GM12878 (cell line): ENCODE results near the gene NXPH1. TPM values are rescaled to one million over a fixed set of nuclear protein-coding genes. Genes with fewer than 3 reads are reported as not detected.
A peak's percentile ranks its signal among the peaks of the same experiment; 100 is the strongest.

Source experiments
- ATAC-seq: fragments of 200-7000 bp; cut with Tn5 transposase; 3 replicates; pipeline ENCODE4 v1.9.1; 2020; ENCODE audit warnings: mild to moderate bottlenecking, moderate library complexity
- BruUV-seq: library from RNA; stranded (reverse); fragments of 400-500 nt; replicated peaks from 2 replicates; lab custom pipeline; 2021; lab: Mats Ljungman, UMichigan
- CTCF ChIA-PET: fragments of 300-600 bp; sonication (Branson Sonifier 250); formaldehyde crosslinking; extraction: SDS; loops from one replicate; lab custom pipeline; 2021; ENCODE audit warnings: inconsistent platforms; lab: Yijun Ruan, JAX
- POLR2A ChIA-PET: fragments of 350-600 bp; formaldehyde crosslinking; extraction: SDS; loops from one replicate; lab custom pipeline; 2021; ENCODE audit warnings: inconsistent platforms; lab: Charles Lee
- RAD21 ChIA-PET: fragments of 300-600 bp; sonication (Branson Sonifier 250); formaldehyde crosslinking; loops from one replicate; lab custom pipeline; 2023; ENCODE audit warnings: antibody characterized with exemption; ENCODE audit not compliant: unreplicated experiment; lab: Charles Lee
- SMC1A ChIA-PET: fragments of 300-600 bp; sonication (Branson Sonifier 250); formaldehyde crosslinking; loops from one replicate; lab custom pipeline; 2023; ENCODE audit not compliant: unreplicated experiment, uncharacterized antibody; lab: Charles Lee
- DNase-seq: peaks from one replicate; pipeline ENCODE4 v3.0.0-alpha.2; 2011; ENCODE audit warnings: low read depth, low spot score
- FAIRE-seq: peaks from 3 replicates; lab custom pipeline; 2011; peaks lifted over from hg19 to GRCh38; lab: Jason Lieb, UNC
- H2AFZ ChIP-seq: 2 replicates; pipeline ENCODE4 v1.6.0; 2011; ENCODE audit warnings: low read depth, low read length, control low read depth; ENCODE audit not compliant: control insufficient read depth
- H3K27ac ChIP-seq: 2 replicates; pipeline ENCODE4 v1.5.1; 2011; ENCODE audit warnings: control low read depth; ENCODE audit not compliant: control insufficient read depth, insufficient read depth
- H3K27me3 ChIP-seq, 2 experiments: replicated peaks in 1 of 2; 2 replicates each; pipeline versions ENCODE4 v1.6.0 to v1.6.1; 2011; ENCODE audit warnings: low read length in 1 of 2; ENCODE audit not compliant: control insufficient read depth in 2 of 2, insufficient read depth in 2 of 2
- H3K36me3 ChIP-seq, 2 experiments: 2 replicates each; pipeline ENCODE4 v1.5.1; 2011; ENCODE audit warnings: low read length in 1 of 2; ENCODE audit not compliant: control insufficient read depth in 2 of 2, insufficient read depth in 2 of 2
- H3K4me1 ChIP-seq: 2 replicates; pipeline ENCODE4 v1.6.1; 2011; ENCODE audit warnings: mild to moderate bottlenecking, low read length, moderate library complexity, mixed read lengths; ENCODE audit not compliant: control insufficient read depth, insufficient read depth
- H3K4me2 ChIP-seq: 2 replicates; pipeline ENCODE4 v1.6.0; 2011; ENCODE audit warnings: control low read depth; ENCODE audit not compliant: control insufficient read depth, insufficient read depth
- H3K4me3 ChIP-seq: fragments of 200-600 bp; sonication (generic); 2 replicates; pipeline ENCODE4 v1.5.1; 2016
- H3K79me2 ChIP-seq: 2 replicates; pipeline ENCODE4 v1.6.0; 2011; ENCODE audit warnings: low read length; ENCODE audit not compliant: control insufficient read depth, insufficient read depth
- H3K9ac ChIP-seq: 2 replicates; pipeline ENCODE4 v1.8.0; 2011; ENCODE audit warnings: low read length, control low read depth, mixed read lengths; ENCODE audit not compliant: control insufficient read depth, insufficient read depth
- H3K9me3 ChIP-seq: replicated peaks from 3 replicates; pipeline ENCODE4 v1.5.1; 2011; ENCODE audit warnings: mild to moderate bottlenecking, low read length; ENCODE audit not compliant: control insufficient read depth, insufficient read depth
- H4K20me1 ChIP-seq: 2 replicates; pipeline ENCODE4 v1.6.0; 2011; ENCODE audit not compliant: control insufficient read depth, insufficient read depth
- IKZF2 ChIP-seq, 2 experiments: fragments of 450-650 bp; IDR thresholded peaks; 2 replicates each; pipeline ENCODE4 v1.6.1; 2017; ENCODE audit warnings: mild to moderate bottlenecking in 2 of 2, moderate library complexity in 2 of 2
- MEF2B ChIP-seq: fragments of 450-650 bp; IDR thresholded peaks from 2 replicates; pipeline ENCODE4 v1.6.1; 2018; ENCODE audit warnings: mild to moderate bottlenecking, moderate library complexity; ENCODE audit not compliant: partially characterized antibody, poor library complexity, severe bottlenecking
- MYC ChIP-seq: IDR thresholded peaks from 2 replicates; pipeline ENCODE4 v1.6.1; 2011; ENCODE audit warnings: mild to moderate bottlenecking, low read length, moderate library complexity, inconsistent platforms; ENCODE audit not compliant: insufficient read depth, insufficient replicate concordance, insufficient read length, severe bottlenecking
- NFXL1 ChIP-seq: fragments of 450-650 bp; IDR thresholded peaks from 2 replicates; pipeline ENCODE4 v1.6.1; 2017; ENCODE audit warnings: antibody characterized with exemption, mild to moderate bottlenecking, borderline replicate concordance
- POLR2AphosphoS5 ChIP-seq: IDR thresholded peaks from 2 replicates; pipeline ENCODE4 v1.6.1; 2011; ENCODE audit warnings: mild to moderate bottlenecking, low read length, inconsistent platforms
- RB1 ChIP-seq: fragments of 450-650 bp; formaldehyde crosslinking; IDR thresholded peaks from 2 replicates; pipeline ENCODE4 v1.6.1; 2017; ENCODE audit warnings: mild to moderate bottlenecking, borderline replicate concordance
- RELB ChIP-seq: fragments of 450-650 bp; IDR thresholded peaks from 2 replicates; pipeline ENCODE4 v1.6.1; 2017; ENCODE audit warnings: low read depth, mild to moderate bottlenecking, moderate library complexity
- SMARCA5 ChIP-seq: fragments of 450-650 bp; IDR thresholded peaks from 2 replicates; pipeline ENCODE4 v1.6.1; 2017; ENCODE audit warnings: mild to moderate bottlenecking
- SP1 ChIP-seq: IDR thresholded peaks from one replicate; pipeline ENCODE4 v1.6.1; 2011; ENCODE audit warnings: low read depth, low read length
- ZNF207 ChIP-seq: fragments of 450-650 bp; IDR thresholded peaks from 2 replicates; pipeline ENCODE4 v1.6.1; 2014; ENCODE audit warnings: antibody characterized with exemption, mild to moderate bottlenecking, borderline replicate concordance
- WGBS: methylation state at CpG from one replicate; pipeline ENCODE4 v1.1.6; 2016; ENCODE audit warnings: low lambda C conversion rate; ENCODE audit not compliant: insufficient replicate concordance, insufficient coverage; ENCODE audit errors: missing lambda C conversion rate; 5-methylcytosine and 5-hydroxymethylcytosine counted together
- in situ Hi-C: fragments of 300-500 bp; cut with MboI; formaldehyde crosslinking; loops from 9 replicates; pipeline ENCODE4 v1.14.3; 2018; ENCODE audit warnings: mixed read lengths
- intact Hi-C: fragments of 100-400 bp; cut with micrococcal nuclease; formaldehyde crosslinking; loops from one replicate; pipeline ENCODE4 v1.14.2; 2022; ENCODE audit not compliant: unreplicated experiment
- polyA plus RNA-seq, 11 experiments: library from polyadenylated mRNA; depleted of rRNA in 4 of 11; unstranded in 6 of 11; stranded (reverse) in 5 of 11; fragments of >200 nt; fragmentation: Nextera tagmentation in 4 of 11; fragmentation: Illumina TruSeq in 1 of 11; extraction: Ambion mirVana in 4 of 11; extraction: Trizol in 1 of 11; gene quantifications; 1 replicate in 1 of 11; 2 replicates in 10 of 11; pipeline versions ENCODE4 v1.2.1 to v1.2.3, GENCODE V29; 2011 to 2016; ENCODE audit warnings: inconsistent platforms in 2 of 11, missing spikeins in 2 of 11, low read depth in 1 of 11
- total RNA-seq, 4 experiments: library from RNA; depleted of rRNA in 3 of 4; stranded (reverse); fragments of >200 nt in 3 of 4; fragmentation: Illumina TruSeq in 1 of 4; extraction: Trizol in 1 of 4; gene quantifications; 2 replicates each; pipeline versions ENCODE4 v1.2.1 to v1.2.3, GENCODE V29; 2013 to 2021
- TF ChIP-seq, protein P1 (sequence below): fragments of 450-650 bp; IDR thresholded peaks from 2 replicates; pipeline ENCODE4 v1.6.1; 2017; ENCODE audit warnings: borderline replicate concordance
- TF ChIP-seq, protein P2 (sequence below): fragments of 450-650 bp; formaldehyde crosslinking; IDR thresholded peaks from 2 replicates; pipeline ENCODE4 v1.4.0; 2022; ENCODE audit warnings: mild to moderate bottlenecking, moderate library complexity
- TF ChIP-seq, protein P3 (sequence below): fragments of 450-650 bp; IDR thresholded peaks from 2 replicates; pipeline ENCODE4 v1.6.1; 2017; ENCODE audit warnings: mild to moderate bottlenecking, low read depth, inconsistent platforms; ENCODE audit not compliant: poor library complexity, severe bottlenecking

NXPH1 gene
- total and polyA plus RNA-seq, 10 of the 15 experiments (the other 5 are each of a cell fraction or from before 2014, with no cell fraction given): 0.06 to 0.34 TPM; not detected in 8

DNA sequence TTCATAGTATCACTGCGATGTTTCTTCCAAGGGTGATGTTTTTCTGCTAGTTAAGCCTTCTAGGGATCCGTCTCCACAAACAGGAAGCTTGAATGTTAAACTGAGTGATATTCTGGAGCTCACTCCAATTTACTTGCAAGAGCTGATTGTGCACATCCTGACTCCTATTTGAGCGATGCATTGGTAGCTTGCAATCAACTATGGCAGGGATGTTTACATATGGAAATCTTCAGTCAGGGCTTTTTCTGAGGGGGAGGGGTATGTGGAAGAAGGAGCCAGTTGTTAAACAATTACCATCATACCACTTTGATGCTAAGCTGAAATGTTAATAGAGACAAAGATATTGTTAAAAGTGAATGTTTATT, 43.2 kb upstream of the NXPH1 start (continued):
- TF ChIP-seq, protein P1, sequence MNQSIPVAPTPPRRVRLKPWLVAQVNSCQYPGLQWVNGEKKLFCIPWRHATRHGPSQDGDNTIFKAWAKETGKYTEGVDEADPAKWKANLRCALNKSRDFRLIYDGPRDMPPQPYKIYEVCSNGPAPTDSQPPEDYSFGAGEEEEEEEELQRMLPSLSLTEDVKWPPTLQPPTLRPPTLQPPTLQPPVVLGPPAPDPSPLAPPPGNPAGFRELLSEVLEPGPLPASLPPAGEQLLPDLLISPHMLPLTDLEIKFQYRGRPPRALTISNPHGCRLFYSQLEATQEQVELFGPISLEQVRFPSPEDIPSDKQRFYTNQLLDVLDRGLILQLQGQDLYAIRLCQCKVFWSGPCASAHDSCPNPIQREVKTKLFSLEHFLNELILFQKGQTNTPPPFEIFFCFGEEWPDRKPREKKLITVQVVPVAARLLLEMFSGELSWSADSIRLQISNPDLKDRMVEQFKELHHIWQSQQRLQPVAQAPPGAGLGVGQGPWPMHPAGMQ: no peak
- TF ChIP-seq IKZF2 (IDR thresholded peaks at IDR 0.05) (no peak), ZNF207 (no peak), NFXL1 (no peak), SMARCA5 (no peak), RELB (no peak), SP1 (no peak)

DNA sequence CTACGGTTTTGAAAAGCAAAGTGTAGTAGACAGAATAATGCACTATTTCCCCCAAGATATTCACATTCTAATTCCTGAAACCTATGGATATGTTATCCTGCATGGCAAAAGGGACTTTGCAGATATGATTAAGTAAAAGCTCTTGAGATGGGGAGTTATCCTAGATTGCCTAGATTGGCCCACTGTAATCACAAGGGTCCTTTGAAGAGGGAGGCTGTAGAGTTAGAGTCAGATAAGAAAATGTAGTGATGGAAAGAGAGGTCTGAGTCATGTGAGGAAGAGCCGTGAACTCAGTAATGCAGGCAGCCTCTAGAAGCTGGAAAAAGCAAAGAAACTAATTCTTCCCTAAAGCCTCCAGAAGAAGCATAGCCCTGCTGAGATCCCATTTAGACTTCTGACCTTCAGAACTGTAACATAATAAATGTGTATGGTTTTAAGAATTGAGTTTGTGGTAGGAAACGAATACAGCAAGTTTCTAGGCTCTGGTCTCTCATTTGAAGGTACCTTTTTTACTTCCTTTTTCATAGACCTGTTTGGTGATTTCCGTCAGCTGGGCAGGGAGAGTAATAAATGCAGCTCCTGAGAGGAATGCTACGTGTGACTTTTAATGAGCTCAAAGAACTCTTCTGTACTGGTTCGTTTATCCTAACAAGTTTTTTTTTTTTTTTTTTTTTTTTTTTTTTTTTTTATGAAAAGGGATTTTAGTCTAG, 41.9 kb upstream of the NXPH1 start:
- no peaks in the 10 kb centered on the region for H3K9me3 ChIP-seq
- no peak overlapping the region for H2AFZ ChIP-seq
- intact Hi-C loops (no loop called here), in situ Hi-C loops (no loop called here)
- no peaks in the 10 kb centered on the region for H4K20me1 ChIP-seq
- FAIRE-seq (peak; percentile 57), ATAC-seq (peak; percentile 40), DNase-seq (peak; percentile 2)
- ChIA-PET RAD21 (interaction anchor here (0.6 kb wide), 1 partner anchor 333 kb away, joined by 3 read pairs; no protein-coding TSS in a partner anchor), CTCF (interaction anchor here (0.6 to 0.7 kb wide), 2 partner anchors 22 to 630 kb away, joined by 3 to 4 read pairs; no protein-coding TSS in a partner anchor), SMC1A (no interaction called here), POLR2A (no interaction called here)
- no TSS peak for BruUV-seq
- no peak overlapping the region for H3K4me3 ChIP-seq
- 17% methylated on average over 6 of the region's 6 CpGs for whole genome bisulfite sequencing
- H3K27ac ChIP-seq: no peak overlapping the region
- no peak overlapping the region for H3K9ac ChIP-seq
- peaks cover 15% of the 10 kb centered on the region for H3K4me1 ChIP-seq
- H3K27me3 ChIP-seq: no peaks in the 10 kb centered on the region; a peak in 1 of 4 replicates
- H3K79me2 ChIP-seq: no peaks in the 10 kb centered on the region
- no peaks in the 10 kb centered on the region for H3K36me3 ChIP-seq
- no peak overlapping the region; the same call in 1 of the 2 replicates for H3K4me2 ChIP-seq
- TF ChIP-seq MYC (no peak), MEF2B (no peak), RB1 (no peak), POLR2AphosphoS5 (no peak)
- TF ChIP-seq, protein P2, sequence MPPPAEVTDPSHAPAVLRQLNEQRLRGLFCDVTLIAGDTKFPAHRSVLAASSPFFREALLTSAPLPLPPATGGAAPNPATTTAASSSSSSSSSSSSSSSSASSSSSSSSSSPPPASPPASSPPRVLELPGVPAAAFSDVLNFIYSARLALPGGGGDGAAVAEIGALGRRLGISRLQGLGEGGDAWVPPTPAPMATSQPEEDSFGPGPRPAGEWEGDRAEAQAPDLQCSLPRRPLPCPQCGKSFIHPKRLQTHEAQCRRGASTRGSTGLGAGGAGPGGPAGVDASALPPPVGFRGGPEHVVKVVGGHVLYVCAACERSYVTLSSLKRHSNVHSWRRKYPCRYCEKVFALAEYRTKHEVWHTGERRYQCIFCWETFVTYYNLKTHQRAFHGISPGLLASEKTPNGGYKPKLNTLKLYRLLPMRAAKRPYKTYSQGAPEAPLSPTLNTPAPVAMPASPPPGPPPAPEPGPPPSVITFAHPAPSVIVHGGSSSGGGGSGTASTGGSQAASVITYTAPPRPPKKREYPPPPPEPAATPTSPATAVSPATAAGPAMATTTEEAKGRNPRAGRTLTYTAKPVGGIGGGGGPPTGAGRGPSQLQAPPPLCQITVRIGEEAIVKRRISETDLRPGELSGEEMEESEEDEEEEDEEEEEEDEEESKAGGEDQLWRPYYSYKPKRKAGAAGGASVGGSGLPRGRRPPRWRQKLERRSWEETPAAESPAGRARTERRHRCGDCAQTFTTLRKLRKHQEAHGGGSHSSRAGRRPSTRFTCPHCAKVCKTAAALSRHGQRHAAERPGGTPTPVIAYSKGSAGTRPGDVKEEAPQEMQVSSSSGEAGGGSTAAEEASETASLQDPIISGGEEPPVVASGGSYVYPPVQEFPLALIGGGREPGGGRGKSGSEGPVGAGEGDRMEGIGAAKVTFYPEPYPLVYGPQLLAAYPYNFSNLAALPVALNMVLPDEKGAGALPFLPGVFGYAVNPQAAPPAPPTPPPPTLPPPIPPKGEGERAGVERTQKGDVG: no peak
- TF ChIP-seq, protein P3, sequence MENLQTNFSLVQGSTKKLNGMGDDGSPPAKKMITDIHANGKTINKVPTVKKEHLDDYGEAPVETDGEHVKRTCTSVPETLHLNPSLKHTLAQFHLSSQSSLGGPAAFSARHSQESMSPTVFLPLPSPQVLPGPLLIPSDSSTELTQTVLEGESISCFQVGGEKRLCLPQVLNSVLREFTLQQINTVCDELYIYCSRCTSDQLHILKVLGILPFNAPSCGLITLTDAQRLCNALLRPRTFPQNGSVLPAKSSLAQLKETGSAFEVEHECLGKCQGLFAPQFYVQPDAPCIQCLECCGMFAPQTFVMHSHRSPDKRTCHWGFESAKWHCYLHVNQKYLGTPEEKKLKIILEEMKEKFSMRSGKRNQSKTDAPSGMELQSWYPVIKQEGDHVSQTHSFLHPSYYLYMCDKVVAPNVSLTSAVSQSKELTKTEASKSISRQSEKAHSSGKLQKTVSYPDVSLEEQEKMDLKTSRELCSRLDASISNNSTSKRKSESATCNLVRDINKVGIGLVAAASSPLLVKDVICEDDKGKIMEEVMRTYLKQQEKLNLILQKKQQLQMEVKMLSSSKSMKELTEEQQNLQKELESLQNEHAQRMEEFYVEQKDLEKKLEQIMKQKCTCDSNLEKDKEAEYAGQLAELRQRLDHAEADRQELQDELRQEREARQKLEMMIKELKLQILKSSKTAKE: no peak
